Stimulated activated naive B cell treated with anti-CD40 and anti-IgM and Interleukin-4, amounts not matched to agents 10 μg/mL and 1 μg/mL and 100 μg/mL, for 72 hours (primary cell): ENCODE results near the gene CCDC158.
"Not testable (repeated sequence)": the region's sequence is repeated elsewhere in the genome, so short reads cannot be mapped to it uniquely, and the experiment has no call there.

ENCODE experiments used
- ATAC-seq, 2 donors: fragments of 150-1000 bp; cut with Tn5 transposase; replicated peaks; 2 replicates each; pipeline ENCODE4 v1.10.0; 2021; ENCODE audit warnings: moderate library complexity in 1 of 2
- DNase-seq: peaks from one replicate; pipeline ENCODE4 v3.0.0; 2021
- H3K27ac Mint-ChIP-seq: one replicate; pipeline ENCODE4 v1.8.0; 2022; ENCODE audit warnings: mild to moderate bottlenecking, mixed read lengths
- H3K27me3 Mint-ChIP-seq, 2 donors: one replicate each; pipeline ENCODE4 v1.8.0; 2022; ENCODE audit warnings: mixed read lengths in 2 of 2
- H3K36me3 Mint-ChIP-seq, 2 donors: one replicate each; pipeline ENCODE4 v1.8.0; 2022; ENCODE audit warnings: mixed read lengths in 2 of 2, mild to moderate bottlenecking in 1 of 2
- H3K4me1 Mint-ChIP-seq, 2 donors: one replicate each; pipeline ENCODE4 v1.8.0; 2022; ENCODE audit warnings: mixed read lengths in 2 of 2, mild to moderate bottlenecking in 1 of 2
- H3K4me3 Mint-ChIP-seq, 2 donors: one replicate each; pipeline ENCODE4 v1.8.0; 2022; ENCODE audit warnings: mild to moderate bottlenecking in 2 of 2, mixed read lengths in 2 of 2, moderate library complexity in 1 of 2
- H3K9me3 Mint-ChIP-seq, 2 donors: one replicate each; pipeline ENCODE4 v1.8.0; 2022; ENCODE audit warnings: mixed read lengths in 2 of 2, mild to moderate bottlenecking in 1 of 2

CCDC158 gene

DNA sequence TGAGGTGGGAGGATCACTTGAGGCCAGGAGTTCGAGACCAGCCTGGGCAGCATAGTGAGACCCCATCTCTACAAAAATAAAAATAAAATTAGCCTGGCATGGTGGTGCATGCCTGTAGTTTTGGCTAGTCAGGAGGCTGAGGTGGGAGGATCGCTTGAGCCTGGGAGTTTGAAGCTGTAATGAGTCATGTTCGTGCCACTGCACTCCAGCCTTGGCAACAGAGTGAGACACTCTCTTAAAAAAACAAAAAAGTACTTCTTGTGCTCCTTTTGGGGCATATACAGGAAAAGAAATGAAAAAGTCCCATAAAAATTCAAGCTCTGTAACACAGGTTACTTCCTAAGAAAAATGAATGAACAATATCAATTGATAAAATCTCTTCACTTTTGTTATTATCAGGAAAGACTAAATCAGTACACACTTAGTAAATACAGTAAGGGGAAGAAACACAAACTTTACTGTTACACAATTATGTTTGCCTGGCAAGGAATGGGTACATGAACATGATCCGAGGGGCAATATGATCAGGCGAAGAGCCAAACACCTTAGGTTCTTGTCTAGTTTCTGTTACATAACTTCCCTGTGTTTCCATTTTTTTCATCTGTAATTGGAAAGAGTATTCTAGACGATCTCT is 46.9 kb downstream of the CCDC158 start:
- Mint-ChIP-seq H3K4me1 (peaks cover 0 to 5% of the 10 kb centered on the region in 2 donors), H3K36me3 (no peaks in the 10 kb centered on the region), H3K9me3 (no peaks in the 10 kb centered on the region), H3K27me3 (peaks cover 0 to 4% of the 10 kb centered on the region in 2 donors), H3K27ac (no peak overlapping the region), H3K4me3 (no peak overlapping the region)
- ATAC-seq (no peak), DNase-seq (no peak)

- no peak overlapping the region for H3K4me3 Mint-ChIP-seq
- no peak overlapping the region for H3K27ac Mint-ChIP-seq
- ATAC-seq, result no peak
These were observed 54.2 kb downstream of the CCDC158 start for GRCh38 chr4:76366737-76367136.

GRCh38 chr4:76365636-76366035 is 55.3 kb downstream of the CCDC158 start:
- H3K27me3 Mint-ChIP-seq, result peaks cover 9 to 13% of the 10 kb centered on the region in 2 donors
- DNase-seq (no peak), ATAC-seq (no peak)
- H3K9me3 Mint-ChIP-seq, result peaks cover 3 to 4% of the 10 kb centered on the region in 2 donors
- no peaks in the 10 kb centered on the region for H3K36me3 Mint-ChIP-seq
- H3K27ac Mint-ChIP-seq, result peak overlapping the region; percentile 0
- no peak overlapping the region for H3K4me3 Mint-ChIP-seq
- H3K4me1 Mint-ChIP-seq, result peaks cover 8 to 10% of the 10 kb centered on the region in 2 donors

More at GRCh38 chr4:76366737-76367136, 54.2 kb downstream of the CCDC158 start:
- H3K9me3 Mint-ChIP-seq, result no peaks in the 10 kb centered on the region
- no peaks in the 10 kb centered on the region for H3K36me3 Mint-ChIP-seq
- DNase-seq, result no peak
- H3K27me3 Mint-ChIP-seq, result peaks cover 9 to 13% of the 10 kb centered on the region in 2 donors
- H3K4me1 Mint-ChIP-seq, result peaks cover 8 to 10% of the 10 kb centered on the region in 2 donors

- H3K4me1 Mint-ChIP-seq, result peaks cover 8 to 10% of the 10 kb centered on the region in 2 donors
- DNase-seq (no peak), ATAC-seq (no peak)
- peaks cover 9 to 13% of the 10 kb centered on the region in 2 donors for H3K27me3 Mint-ChIP-seq
- H3K36me3 Mint-ChIP-seq, result no peaks in the 10 kb centered on the region
- no peak overlapping the region for H3K27ac Mint-ChIP-seq
- peaks cover 3 to 4% of the 10 kb centered on the region in 2 donors for H3K9me3 Mint-ChIP-seq
- H3K4me3 Mint-ChIP-seq, result no peak overlapping the region
These were observed 56.2 kb downstream of the CCDC158 start for GRCh38 chr4:76364763-76365162.

GRCh38 chr4:76363556-76364290 is 57.2 kb downstream of the CCDC158 start:
- ATAC-seq, result peak; percentile 64 to 87
- peaks cover 6 to 9% of the 10 kb centered on the region in 2 donors for H3K9me3 Mint-ChIP-seq
- H3K27ac Mint-ChIP-seq, result peak overlapping the region; percentile 27
- peaks cover 8 to 10% of the 10 kb centered on the region in 2 donors for H3K4me1 Mint-ChIP-seq
- H3K36me3 Mint-ChIP-seq, result no peaks in the 10 kb centered on the region
- DNase-seq, result peak; percentile 1
- peaks cover 12 to 13% of the 10 kb centered on the region in 2 donors for H3K27me3 Mint-ChIP-seq
- H3K4me3 Mint-ChIP-seq, result no peak overlapping the region

GRCh38 chr4:76361689-76362412 is 59.1 kb downstream of the CCDC158 start:
- no peak for DNase-seq
- H3K9me3 Mint-ChIP-seq, result peaks cover 16 to 20% of the 10 kb centered on the region in 2 donors
- no peak overlapping the region for H3K27ac Mint-ChIP-seq
- ATAC-seq, result no peak
- no peaks in the 10 kb centered on the region for H3K36me3 Mint-ChIP-seq
- H3K4me1 Mint-ChIP-seq, result peaks cover 8 to 10% of the 10 kb centered on the region in 2 donors
- H3K4me3 Mint-ChIP-seq, result no peak overlapping the region
- peaks cover 11 to 15% of the 10 kb centered on the region in 2 donors for H3K27me3 Mint-ChIP-seq

GRCh38 chr4:76359881-76360466 is 61.0 kb downstream of the CCDC158 start:
- not testable (repeated sequence) for ATAC-seq, H3K36me3 Mint-ChIP-seq, H3K4me3 Mint-ChIP-seq, H3K27ac Mint-ChIP-seq, DNase-seq, H3K4me1 Mint-ChIP-seq
- peaks cover 16 to 20% of the 10 kb centered on the region in 2 donors for H3K9me3 Mint-ChIP-seq
- peaks cover 9 to 11% of the 10 kb centered on the region in 2 donors for H3K27me3 Mint-ChIP-seq

DNA sequence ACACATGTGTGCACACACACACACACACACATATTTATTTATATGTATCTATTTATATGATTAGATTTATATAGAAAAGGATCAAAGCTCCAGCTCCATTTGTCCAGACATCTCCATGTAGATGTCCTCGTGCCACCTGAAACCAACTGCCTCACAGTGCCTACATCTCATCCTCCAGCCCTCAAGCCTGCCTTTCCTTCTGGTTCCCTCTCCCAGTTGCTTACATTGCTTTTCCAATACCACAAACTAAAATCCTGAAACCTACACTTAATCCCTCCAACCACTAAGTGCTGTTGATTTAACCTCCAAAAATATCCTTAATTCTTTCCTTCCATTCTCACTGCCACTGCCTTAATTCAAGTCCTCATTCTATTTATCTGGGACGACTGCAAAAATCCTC is 63.0 kb downstream of the CCDC158 start:
- no peak overlapping the region for H3K27ac Mint-ChIP-seq
- DNase-seq (no peak), ATAC-seq (no peak)
- peaks cover 9 to 11% of the 10 kb centered on the region in 2 donors for H3K27me3 Mint-ChIP-seq
- peaks cover 16 to 20% of the 10 kb centered on the region in 2 donors for H3K9me3 Mint-ChIP-seq
- no peak overlapping the region for H3K4me3 Mint-ChIP-seq
- H3K4me1 Mint-ChIP-seq, result peaks cover 0 to 2% of the 10 kb centered on the region in 2 donors
- no peaks in the 10 kb centered on the region for H3K36me3 Mint-ChIP-seq

DNA sequence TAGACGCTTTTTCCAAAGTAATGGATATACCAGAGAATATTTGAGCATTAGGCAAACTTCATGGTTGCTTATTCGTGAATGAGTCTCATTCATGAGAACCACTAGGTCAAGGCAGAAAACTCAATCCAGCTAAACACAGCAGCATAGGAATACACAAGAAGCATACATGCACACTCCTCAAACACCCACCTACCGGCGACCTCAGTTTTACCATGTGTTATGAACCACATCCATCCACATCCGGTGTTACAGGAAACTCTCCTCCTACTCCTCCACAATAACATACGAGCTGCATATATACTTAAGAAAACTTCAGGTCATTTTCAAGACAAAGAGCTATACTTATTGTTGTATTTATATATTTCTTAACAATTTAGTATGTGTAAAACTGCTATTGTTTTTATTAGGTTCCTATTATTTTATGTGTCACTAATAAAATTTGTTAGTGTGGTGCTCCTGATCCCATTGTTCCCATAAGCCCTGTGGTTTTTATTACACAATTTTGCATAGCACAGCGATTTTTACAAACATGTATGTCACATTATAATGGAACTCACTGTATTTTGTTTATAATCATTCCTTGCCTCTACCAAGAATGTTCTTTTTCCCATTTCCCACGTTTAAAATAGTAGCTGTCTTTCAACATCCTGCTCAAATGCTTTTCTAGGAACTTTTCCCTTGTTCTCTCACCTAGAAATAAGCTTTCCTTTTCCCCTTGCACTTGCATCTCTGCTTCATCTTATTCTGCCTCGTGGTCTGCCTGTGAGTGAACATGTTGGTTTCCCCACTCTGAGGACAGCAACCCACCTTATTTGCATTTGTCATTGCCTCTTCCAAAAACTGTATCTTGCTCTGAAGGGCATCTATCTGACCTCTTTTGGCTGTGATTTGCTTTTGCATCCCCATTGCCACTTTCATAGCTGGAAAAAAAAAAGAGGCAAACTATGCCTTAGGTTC is 66.1 kb downstream of the CCDC158 start:
- ATAC-seq, result no peak
- no peak for DNase-seq
- H3K27me3 Mint-ChIP-seq, result peaks cover 9 to 11% of the 10 kb centered on the region in 2 donors
- H3K9me3 Mint-ChIP-seq, result peaks cover 13 to 17% of the 10 kb centered on the region in 2 donors
- H3K4me3 Mint-ChIP-seq, result no peak overlapping the region
- H3K36me3 Mint-ChIP-seq, result no peaks in the 10 kb centered on the region
- no peak overlapping the region for H3K27ac Mint-ChIP-seq
- H3K4me1 Mint-ChIP-seq, result peaks cover 0 to 2% of the 10 kb centered on the region in 2 donors

GRCh38 chr4:76342803-76343202 is 78.1 kb downstream of the CCDC158 start:
- peaks cover 12 to 14% of the 10 kb centered on the region in 2 donors for H3K27me3 Mint-ChIP-seq
- peaks cover 12 to 16% of the 10 kb centered on the region in 2 donors for H3K9me3 Mint-ChIP-seq
- ATAC-seq, result no peak
- H3K4me3 Mint-ChIP-seq, result no peak overlapping the region
- H3K4me1 Mint-ChIP-seq, result no peaks in the 10 kb centered on the region
- H3K27ac Mint-ChIP-seq, result no peak overlapping the region
- H3K36me3 Mint-ChIP-seq, result peaks cover 0 to 8% of the 10 kb centered on the region in 2 donors
- DNase-seq, result no peak

DNA sequence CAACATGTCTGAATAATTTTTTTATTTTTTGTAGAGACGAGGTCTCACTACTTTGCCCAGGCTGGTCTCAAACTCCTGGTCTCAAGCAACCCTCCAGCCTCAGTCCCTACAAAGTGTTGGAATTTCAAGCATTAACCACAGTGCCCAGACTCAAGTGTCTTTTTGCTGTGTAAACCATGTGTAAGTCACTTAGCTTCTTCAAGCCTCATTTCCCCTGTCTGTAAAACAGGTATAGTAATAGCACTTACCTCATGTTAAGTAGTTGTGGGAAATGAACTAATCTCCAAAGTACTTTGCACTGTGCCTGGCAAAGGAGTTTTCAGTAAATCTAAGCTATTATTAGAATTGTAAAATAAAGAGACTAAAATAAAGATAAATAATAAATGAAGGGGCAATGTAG is 78.8 kb downstream of the CCDC158 start:
- DNase-seq (no peak), ATAC-seq (no peak)
- Mint-ChIP-seq H3K36me3 (peaks cover 0 to 1% of the 10 kb centered on the region in 2 donors), H3K9me3 (peaks cover 7 to 10% of the 10 kb centered on the region in 2 donors), H3K27me3 (peaks cover 9 to 14% of the 10 kb centered on the region in 2 donors), H3K4me3 (no peak overlapping the region), H3K4me1 (no peaks in the 10 kb centered on the region), H3K27ac (no peak overlapping the region)

DNA sequence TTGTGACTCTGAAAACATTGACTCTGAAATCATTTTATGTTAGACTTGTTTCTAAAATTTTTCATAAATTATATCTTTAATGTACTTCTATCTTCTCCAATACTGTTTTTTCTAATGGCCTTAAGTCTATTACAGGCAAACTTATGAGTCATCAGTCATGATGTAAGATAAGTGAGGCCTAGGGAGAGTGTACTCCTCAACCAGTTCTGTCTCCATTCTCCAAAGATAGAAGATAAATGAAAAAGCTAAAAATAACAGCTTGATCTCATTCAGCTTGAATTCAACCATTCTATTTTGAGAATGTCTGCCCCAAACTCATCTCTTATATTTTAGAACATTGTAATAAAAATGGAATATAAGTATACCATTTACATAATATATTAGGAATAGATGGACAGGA is 79.9 kb downstream of the CCDC158 start:
- H3K4me1 Mint-ChIP-seq, result no peaks in the 10 kb centered on the region
- DNase-seq (no peak), ATAC-seq (no peak)
- peaks cover 6 to 12% of the 10 kb centered on the region in 2 donors for H3K27me3 Mint-ChIP-seq
- H3K9me3 Mint-ChIP-seq, result peaks cover 0 to 4% of the 10 kb centered on the region in 2 donors
- H3K36me3 Mint-ChIP-seq, result no peaks in the 10 kb centered on the region
- H3K4me3 Mint-ChIP-seq, result no peak overlapping the region
- H3K27ac Mint-ChIP-seq, result no peak overlapping the region

DNA sequence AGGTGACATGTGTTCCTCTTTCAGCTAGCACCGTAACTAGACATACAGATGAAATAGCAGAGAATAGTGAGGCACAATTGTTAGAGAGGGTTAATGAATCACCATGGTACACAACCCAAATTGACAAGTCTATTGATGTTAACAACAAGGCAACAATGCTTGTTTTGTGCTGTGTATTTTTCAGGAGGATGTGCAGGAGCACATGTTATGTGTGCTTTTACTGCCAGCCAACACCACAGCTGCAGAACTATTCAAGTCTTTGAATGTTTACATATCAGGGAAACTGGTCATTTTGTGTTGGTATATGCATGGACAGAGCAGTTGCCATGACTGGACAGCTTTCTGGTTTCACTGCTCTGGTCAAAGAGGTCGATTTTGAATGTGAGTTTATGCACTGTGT is 81.6 kb downstream of the CCDC158 start:
- H3K27me3 Mint-ChIP-seq, result peaks cover 0 to 8% of the 10 kb centered on the region in 2 donors
- DNase-seq, result no peak
- H3K36me3 Mint-ChIP-seq, result no peaks in the 10 kb centered on the region
- no peak for ATAC-seq
- H3K4me3 Mint-ChIP-seq, result no peak overlapping the region
- H3K9me3 Mint-ChIP-seq, result no peaks in the 10 kb centered on the region
- H3K4me1 Mint-ChIP-seq, result no peaks in the 10 kb centered on the region
- no peak overlapping the region for H3K27ac Mint-ChIP-seq
